Activated CD8-positive, alpha-beta memory T cell treated with anti-CD3 and anti-CD28 coated beads, Interleukin-2, amount 10 ng/mL, durations not matched to agents 7 days and 5 days (primary cell): Measurements from ENCODE around the gene LIF. TPM values are rescaled to one million over a fixed set of nuclear protein-coding genes. Genes with fewer than 3 reads are reported as not detected.

ENCODE experiments used
- ATAC-seq: fragments of 150-1000 bp; cut with Tn5 transposase; one replicate; pipeline ENCODE4 v1.10.0; 2021; ENCODE audit warnings: moderate library complexity
- CTCF ChIA-PET: fragments of 350-600 bp; sonication (Branson Sonifier 250); formaldehyde crosslinking; loops from one replicate; lab custom pipeline; 2021; ENCODE audit warnings: antibody characterized with exemption; lab: Charles Lee
- DNase-seq: peaks from one replicate; pipeline ENCODE4 v3.0.0-alpha.2; 2020
- H3K27ac Mint-ChIP-seq: one replicate; pipeline ENCODE4 v1.8.0; 2021; ENCODE audit warnings: mild to moderate bottlenecking, mixed read lengths
- H3K27me3 Mint-ChIP-seq: one replicate; pipeline ENCODE4 v1.8.0; 2021; ENCODE audit warnings: mixed read lengths
- H3K36me3 Mint-ChIP-seq: one replicate; pipeline ENCODE4 v1.8.0; 2021; ENCODE audit warnings: mild to moderate bottlenecking, mixed read lengths
- H3K4me1 Mint-ChIP-seq: one replicate; pipeline ENCODE4 v1.8.0; 2021; ENCODE audit warnings: mixed read lengths
- H3K4me3 Mint-ChIP-seq: one replicate; pipeline ENCODE4 v1.8.0; 2021; ENCODE audit warnings: mild to moderate bottlenecking, moderate library complexity, mixed read lengths
- H3K9me3 Mint-ChIP-seq: one replicate; pipeline ENCODE4 v1.8.0; 2022; ENCODE audit warnings: low read depth, mixed read lengths
- total RNA-seq, 2 experiments: library from RNA; stranded (reverse); gene quantifications; one replicate each; pipeline ENCODE4 v1.2.3, GENCODE V29; 2021

The LIF gene
- total RNA-seq, result 100 to 1,000 TPM; 107 to 304 TPM

DNA sequence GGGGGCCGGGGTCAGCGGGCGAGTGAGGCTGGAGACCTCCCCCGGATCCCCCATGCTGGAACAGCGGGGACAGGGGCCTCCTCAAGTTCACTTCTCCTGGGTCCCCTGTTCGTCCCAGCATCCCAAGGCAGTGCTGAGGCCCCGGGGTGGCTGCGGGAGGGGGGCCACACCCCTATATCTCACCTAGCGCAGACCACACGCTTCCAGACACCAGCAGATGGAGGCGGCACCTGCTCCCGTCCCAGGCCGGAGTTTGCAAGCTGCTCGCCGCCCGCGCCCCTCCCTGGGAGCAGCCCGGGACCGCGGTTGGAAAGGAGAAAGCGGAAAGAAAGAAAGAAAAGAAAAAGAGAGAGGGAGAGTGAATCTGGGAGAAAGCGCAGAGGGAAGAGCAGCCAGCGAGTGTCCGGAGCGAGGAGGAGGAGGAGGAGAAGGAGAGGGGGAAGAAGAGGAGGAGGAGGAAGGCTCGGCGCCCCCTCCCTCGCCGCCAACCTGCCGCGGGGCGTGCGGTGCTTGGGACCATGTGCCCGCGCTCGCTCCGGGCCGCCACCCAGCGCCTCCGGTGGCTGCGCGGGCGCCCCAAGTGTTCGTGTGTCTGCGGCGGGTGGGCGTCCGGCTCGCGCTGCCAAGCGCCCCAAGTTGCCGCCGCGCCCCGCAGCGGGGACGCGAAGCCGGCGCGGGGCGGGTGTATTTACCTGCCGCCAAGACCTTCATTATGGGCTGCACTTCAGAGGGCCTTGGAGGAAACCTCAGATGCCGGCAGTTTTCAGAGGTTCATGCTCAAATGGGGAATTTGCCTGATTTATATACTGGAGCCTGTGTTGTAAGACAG, at the start of gene LIF:
LIF (minus strand) TSS at position 775 of the 829 bp plus-strand sequence; CDS start at position 711, 64 bp downstream.
- Mint-ChIP-seq H3K27me3 (peaks cover 3% of the 10 kb centered on the region), H3K9me3 (no peaks in the 10 kb centered on the region), H3K4me1 (peaks cover 75% of the 10 kb centered on the region), H3K36me3 (peaks cover 38% of the 10 kb centered on the region), H3K4me3 (peak within 1 kb of the TSS; percentile 92), H3K27ac (peak within 1 kb of the TSS; percentile 95)
- peak; percentile 71 for DNase-seq
- peak; percentile 74 for ATAC-seq
- CTCF ChIA-PET, result interaction anchor here (0.8 to 3.1 kb wide), 8 partner anchors 9 to 138 kb away, joined by 3 to 23 read pairs (median 5); no protein-coding TSS in a partner anchor

DNA sequence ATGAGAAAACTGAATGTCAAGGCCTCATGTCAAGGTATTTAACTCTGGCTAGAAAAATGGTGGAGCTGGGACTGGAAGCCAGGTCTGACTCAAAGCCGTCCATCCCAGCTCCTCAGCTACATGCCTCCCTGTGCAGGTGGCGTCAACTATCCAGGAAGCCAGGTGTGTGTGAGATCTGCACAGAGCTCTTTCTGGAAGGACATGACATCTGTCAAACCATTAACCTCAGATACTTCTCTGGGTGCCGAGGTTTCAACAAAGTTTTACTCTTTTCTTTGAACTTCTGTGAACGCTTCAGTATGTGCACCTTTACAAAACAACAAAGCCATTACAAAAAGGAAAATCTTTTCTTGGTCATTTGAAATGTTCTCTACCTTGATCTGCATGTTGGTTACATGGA, 49.8 kb upstream of the LIF start:
- no peak for ATAC-seq
- H3K27me3 Mint-ChIP-seq, result no peaks in the 10 kb centered on the region
- H3K36me3 Mint-ChIP-seq, result peaks cover 21% of the 10 kb centered on the region

DNA sequence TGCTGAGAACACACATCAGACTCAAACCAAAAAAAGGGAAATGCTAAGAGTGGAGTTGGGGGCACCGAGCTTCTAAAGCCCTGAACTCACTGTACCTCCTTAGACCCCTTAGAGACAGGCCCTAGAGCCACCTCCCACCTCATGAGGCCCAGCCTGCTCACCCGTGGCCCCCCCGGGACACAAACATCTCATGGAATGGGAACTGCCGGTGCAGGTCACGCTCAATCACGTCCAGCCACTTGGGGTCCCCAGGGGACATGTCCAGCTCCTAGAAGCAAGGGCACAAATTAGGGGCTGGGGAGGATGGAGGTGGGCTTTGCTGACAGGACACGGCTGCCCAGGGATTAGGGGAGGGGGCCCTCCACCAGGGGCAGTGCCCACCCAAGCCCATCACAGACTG, 49.0 kb upstream of the LIF start:
- no peak overlapping the region for H3K27ac Mint-ChIP-seq
- H3K4me1 Mint-ChIP-seq, result peaks cover 22% of the 10 kb centered on the region
- peaks cover 14% of the 10 kb centered on the region for H3K36me3 Mint-ChIP-seq
- CTCF ChIA-PET, result interaction anchor here (1.0 to 1.4 kb wide), 3 partner anchors 11 to 92 kb away, joined by 3 to 4 read pairs (median 3); no protein-coding TSS in a partner anchor
- H3K27me3 Mint-ChIP-seq, result no peaks in the 10 kb centered on the region
- no peak overlapping the region for H3K4me3 Mint-ChIP-seq
- DNase-seq (no peak), ATAC-seq (no peak)
- H3K9me3 Mint-ChIP-seq, result no peaks in the 10 kb centered on the region

More for the DNA sequence above, 49.8 kb upstream of the LIF start:
- H3K9me3 Mint-ChIP-seq, result no peaks in the 10 kb centered on the region
- H3K4me3 Mint-ChIP-seq, result no peak overlapping the region
- DNase-seq, result no peak
- peak overlapping the region; percentile 56 for H3K27ac Mint-ChIP-seq
- H3K4me1 Mint-ChIP-seq, result peaks cover 22% of the 10 kb centered on the region
- CTCF ChIA-PET, result interaction anchor here (1.0 to 15.0 kb wide), 4 partner anchors 8 to 92 kb away, joined by 3 to 167 read pairs (median 4); partner anchors contain the start of gene CASTOR1

DNA sequence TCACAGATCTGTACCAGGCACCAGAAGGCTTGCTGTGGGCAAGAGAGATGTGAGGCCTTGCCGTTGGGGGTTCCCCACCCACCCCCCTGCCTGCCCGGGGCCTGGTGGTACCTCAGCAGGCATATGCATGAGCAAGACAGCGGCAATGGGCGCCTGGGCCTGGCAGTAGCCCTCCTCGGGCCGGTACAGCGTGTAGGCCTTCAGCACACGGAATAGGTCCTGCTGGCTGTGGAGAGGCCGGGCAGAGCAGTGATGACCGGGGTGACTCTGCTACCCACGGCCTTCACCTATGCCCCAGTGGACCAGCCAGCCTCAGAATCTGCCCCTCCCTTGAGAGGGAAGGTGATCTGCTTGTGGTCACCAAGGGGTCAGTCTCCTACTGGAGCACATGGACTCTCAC, 48.3 kb upstream of the LIF start:
- H3K36me3 Mint-ChIP-seq, result peaks cover 14% of the 10 kb centered on the region
- no peak overlapping the region for H3K4me3 Mint-ChIP-seq
- ATAC-seq, result no peak
- H3K4me1 Mint-ChIP-seq, result peaks cover 30% of the 10 kb centered on the region
- no peak overlapping the region for H3K27ac Mint-ChIP-seq
- H3K27me3 Mint-ChIP-seq, result no peaks in the 10 kb centered on the region
- H3K9me3 Mint-ChIP-seq, result no peaks in the 10 kb centered on the region
- CTCF ChIA-PET, result interaction anchor here (1.1 to 1.4 kb wide), 2 partner anchors 8 to 93 kb away, joined by 3 to 4 read pairs; no protein-coding TSS in a partner anchor
- no peak for DNase-seq

DNA sequence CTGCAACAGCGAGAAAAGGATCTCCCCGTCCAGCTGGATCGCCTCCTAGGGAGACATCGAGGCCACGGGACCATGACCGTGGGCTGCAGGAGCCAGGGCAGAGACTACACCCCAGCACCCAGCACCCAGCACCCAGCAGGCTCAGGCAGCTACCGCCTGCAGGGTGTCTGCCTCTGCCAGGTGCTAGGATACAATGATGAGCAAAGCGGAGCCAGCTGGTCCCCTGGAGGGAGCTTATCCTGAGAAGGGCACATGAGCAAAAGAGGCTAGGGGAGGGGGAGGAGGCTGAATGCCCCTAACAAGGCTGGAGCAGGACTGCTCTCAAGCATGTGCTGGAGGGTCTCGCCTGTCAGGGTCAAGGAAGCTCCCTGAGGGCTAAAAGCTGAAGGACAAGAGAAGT, 47.5 kb upstream of the LIF start:
- Mint-ChIP-seq H3K4me1 (peaks cover 32% of the 10 kb centered on the region), H3K27ac (no peak overlapping the region), H3K4me3 (no peak overlapping the region), H3K36me3 (peaks cover 10% of the 10 kb centered on the region), H3K27me3 (no peaks in the 10 kb centered on the region), H3K9me3 (no peaks in the 10 kb centered on the region)
- CTCF ChIA-PET, result interaction anchor here (1.1 to 1.2 kb wide), 2 partner anchors 9 to 93 kb away, joined by 4 to 7 read pairs; partner anchors contain the start of gene RNF215
- DNase-seq (no peak), ATAC-seq (no peak)

DNA sequence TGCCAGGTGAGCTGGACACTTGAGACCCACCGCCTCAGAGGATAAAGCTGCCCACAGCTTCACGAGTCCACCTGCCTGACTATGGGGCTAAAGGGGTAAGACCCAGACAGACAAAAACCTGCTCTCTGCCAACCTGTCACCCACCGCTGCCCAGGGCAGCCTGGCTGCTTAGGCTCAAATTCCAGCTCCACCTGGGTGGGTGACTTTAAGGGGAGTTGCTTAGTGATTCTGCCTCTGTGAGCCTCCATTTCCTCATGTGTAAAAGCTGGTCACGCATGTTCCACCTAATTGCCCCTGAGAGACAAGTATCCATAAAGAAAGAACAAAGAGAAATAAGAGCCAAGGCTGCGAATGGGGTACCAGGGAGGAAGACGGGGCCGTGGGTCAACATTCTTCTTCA, 46.5 kb upstream of the LIF start:
- Mint-ChIP-seq H3K9me3 (no peaks in the 10 kb centered on the region), H3K36me3 (peaks cover 7% of the 10 kb centered on the region), H3K4me1 (peaks cover 38% of the 10 kb centered on the region), H3K27me3 (no peaks in the 10 kb centered on the region), H3K27ac (no peak overlapping the region), H3K4me3 (no peak overlapping the region)
- CTCF ChIA-PET, result no interaction called here
- DNase-seq (no peak), ATAC-seq (no peak)

DNA sequence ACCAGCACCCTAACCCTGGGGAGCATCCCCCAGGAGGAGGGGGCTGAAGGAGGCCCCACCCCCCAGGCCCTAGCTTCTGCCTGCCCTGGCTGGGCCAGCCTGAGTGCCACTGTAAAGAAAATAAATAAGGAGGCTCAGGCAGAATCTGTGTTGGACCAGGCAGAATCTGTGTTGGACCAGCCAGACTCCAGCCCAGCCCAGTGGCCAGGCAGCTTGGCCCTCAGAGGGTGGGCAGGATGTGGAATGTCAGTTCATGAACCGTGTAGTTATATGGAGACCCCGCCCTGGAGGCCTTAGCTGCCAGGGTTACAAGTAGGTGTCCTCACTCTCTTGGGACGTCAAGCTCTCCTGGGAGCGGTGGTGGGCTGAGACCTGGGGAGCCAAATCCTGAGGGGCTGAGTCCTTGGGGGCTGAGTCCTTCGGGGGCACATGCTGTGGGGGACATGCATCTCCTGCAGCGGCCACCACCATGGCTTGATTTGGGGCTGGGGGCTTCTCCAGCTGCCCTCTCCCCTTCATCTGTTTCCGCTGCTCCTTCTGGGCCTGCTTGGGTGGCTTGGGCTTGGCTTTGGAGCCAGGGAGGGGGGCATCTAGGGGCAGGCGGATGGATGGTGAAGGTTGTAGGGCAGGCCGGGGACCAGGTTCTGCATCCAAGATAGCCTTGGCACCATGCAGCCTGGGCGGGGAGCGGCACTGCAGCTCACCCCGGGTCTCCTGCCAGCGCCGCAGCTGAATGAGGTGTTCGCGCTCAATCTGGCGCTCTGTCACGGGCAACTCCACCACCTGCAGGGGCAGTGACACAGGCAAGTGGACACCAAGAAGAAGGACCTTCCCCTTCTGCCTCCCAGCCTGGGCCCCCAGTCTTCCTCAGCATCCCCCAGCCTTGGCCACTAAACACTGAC, 45.8 kb upstream of the LIF start:
- Mint-ChIP-seq H3K36me3 (peaks cover 5% of the 10 kb centered on the region), H3K27me3 (no peaks in the 10 kb centered on the region), H3K4me1 (peaks cover 41% of the 10 kb centered on the region), H3K27ac (no peak overlapping the region), H3K4me3 (no peak overlapping the region), H3K9me3 (no peaks in the 10 kb centered on the region)
- DNase-seq (no peak), ATAC-seq (no peak)
- CTCF ChIA-PET, result interaction anchor here (7.8 to 11.4 kb wide), 2 partner anchors 11 to 97 kb away, joined by 167 to 508 read pairs; partner anchors contain the start of genes RNF215 and SEC14L2

DNA sequence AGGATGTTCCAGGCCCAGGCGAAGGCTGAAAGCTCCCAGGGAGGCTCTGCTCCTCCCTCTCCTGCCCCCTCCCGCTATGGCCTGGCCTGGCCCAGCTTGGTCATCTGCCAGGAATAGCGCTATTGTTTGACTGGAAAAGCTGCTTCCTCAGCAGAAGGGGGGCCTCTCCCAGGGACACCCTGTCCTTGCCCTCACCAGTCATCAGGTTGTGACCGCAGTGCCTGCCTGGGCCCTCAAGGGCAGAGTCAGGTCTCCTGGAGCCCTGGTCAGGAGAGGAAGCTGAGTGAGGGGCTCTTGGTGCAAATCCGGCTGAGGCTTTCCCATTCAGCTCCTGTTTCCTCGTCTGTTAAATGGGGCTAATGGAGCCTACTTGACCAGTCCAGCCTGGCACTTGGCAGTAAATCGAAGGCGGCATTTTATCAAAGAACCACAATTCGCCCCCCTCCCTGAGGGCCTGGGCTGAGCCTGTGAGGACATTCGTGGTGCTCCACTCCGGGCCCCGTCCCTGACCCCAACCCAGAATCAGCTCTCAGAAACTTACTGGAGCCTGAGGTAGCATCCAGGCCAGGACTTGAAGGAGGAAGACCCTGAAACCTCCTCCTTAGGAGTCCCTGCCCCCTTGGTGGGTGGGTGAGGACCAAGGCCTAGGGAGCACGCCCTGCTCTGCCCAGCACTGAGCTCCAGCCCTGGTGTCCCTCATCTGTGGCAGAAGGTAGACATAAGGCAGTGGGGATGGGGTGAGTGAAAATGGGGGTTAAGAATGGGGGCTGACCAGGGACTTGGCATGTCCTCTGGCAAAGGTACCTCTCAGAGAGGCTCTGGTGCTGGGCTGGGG, 44.7 kb upstream of the LIF start:
- DNase-seq (no peak), ATAC-seq (no peak)
- H3K4me3 Mint-ChIP-seq, result no peak overlapping the region
- H3K27ac Mint-ChIP-seq, result peak overlapping the region; percentile 83
- H3K4me1 Mint-ChIP-seq, result peaks cover 42% of the 10 kb centered on the region
- H3K27me3 Mint-ChIP-seq, result no peaks in the 10 kb centered on the region
- CTCF ChIA-PET, result interaction anchor here (1.1 to 11.4 kb wide), 7 partner anchors 12 to 183 kb away, joined by 4 to 508 read pairs (median 64); partner anchors contain the start of genes MTFP1, RNF215, SEC14L2 and TBC1D10A
- no peaks in the 10 kb centered on the region for H3K9me3 Mint-ChIP-seq
- peaks cover 2% of the 10 kb centered on the region for H3K36me3 Mint-ChIP-seq

DNA sequence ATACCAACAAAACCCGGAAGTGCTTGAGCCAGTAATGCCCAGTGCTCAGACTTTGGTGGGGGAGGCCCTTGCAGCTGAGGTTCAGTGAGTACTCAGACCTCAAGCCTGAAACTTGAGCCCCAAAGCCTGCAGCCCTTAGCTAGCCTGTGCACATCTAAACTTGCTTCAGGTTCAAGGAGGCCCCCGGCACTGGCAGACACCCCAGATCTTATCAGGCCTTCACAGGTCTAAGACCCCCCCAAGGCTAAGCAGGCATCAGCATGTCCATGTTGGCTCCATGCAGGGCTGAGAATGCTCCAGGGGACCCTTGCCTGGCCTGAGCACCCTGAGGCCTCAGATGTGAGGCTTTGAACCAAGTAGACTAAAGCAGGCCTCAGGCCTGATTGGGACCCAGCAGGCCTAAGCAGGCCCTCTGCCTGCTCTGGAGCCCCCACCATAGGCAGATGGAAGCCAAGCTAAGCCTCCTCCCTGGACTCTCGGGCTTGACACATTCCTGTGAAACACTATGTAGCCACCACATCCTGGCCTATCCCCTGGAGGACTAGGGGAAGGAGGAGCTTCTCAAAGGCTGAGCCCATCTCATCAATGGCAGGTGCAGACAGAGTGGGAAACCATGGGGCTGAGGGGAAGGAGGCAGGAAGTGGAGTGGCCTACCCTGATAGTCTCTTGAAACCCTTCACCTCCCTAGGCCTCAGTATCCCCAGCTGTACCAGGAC, 43.9 kb upstream of the LIF start:
- H3K4me1 Mint-ChIP-seq, result peaks cover 42% of the 10 kb centered on the region
- no peak for DNase-seq
- peak overlapping the region; percentile 74 for H3K4me3 Mint-ChIP-seq
- peak overlapping the region; percentile 83 for H3K27ac Mint-ChIP-seq
- peaks cover 2% of the 10 kb centered on the region for H3K36me3 Mint-ChIP-seq
- CTCF ChIA-PET, result interaction anchor here (1.1 to 11.4 kb wide), 9 partner anchors 12 to 182 kb away, joined by 4 to 508 read pairs (median 58); partner anchors contain the start of genes CCDC157, MTFP1, RNF215 and SEC14L2
- no peaks in the 10 kb centered on the region for H3K27me3 Mint-ChIP-seq
- ATAC-seq, result no peak
- no peaks in the 10 kb centered on the region for H3K9me3 Mint-ChIP-seq

DNA sequence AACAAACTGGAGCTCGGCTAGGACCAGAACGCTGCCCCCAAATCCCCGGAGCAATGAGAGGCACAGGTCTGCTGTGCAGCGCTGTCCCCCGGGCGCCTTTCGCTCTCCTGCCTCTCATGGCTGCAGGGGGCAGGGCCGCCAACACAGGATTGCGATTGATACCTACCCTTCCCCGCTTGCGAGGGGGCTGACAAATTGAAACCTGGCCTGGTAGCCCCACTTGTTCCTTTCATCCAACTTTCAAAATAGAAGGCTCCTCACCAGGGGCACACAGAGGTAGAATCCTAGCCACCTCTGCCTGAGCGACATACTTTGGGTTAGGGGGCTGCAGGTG, 43.4 kb upstream of the LIF start:
- CTCF ChIA-PET, result interaction anchor here (1.7 to 11.4 kb wide), 9 partner anchors 12 to 182 kb away, joined by 5 to 508 read pairs (median 58); partner anchors contain the start of genes CCDC157, MTFP1, RNF215 and SEC14L2
- Mint-ChIP-seq H3K36me3 (peaks cover 2% of the 10 kb centered on the region), H3K27me3 (no peaks in the 10 kb centered on the region), H3K27ac (peak overlapping the region; percentile 83), H3K9me3 (no peaks in the 10 kb centered on the region), H3K4me3 (peak overlapping the region; percentile 74), H3K4me1 (peaks cover 45% of the 10 kb centered on the region)
- DNase-seq, result no peak
- peak; percentile 20 for ATAC-seq

DNA sequence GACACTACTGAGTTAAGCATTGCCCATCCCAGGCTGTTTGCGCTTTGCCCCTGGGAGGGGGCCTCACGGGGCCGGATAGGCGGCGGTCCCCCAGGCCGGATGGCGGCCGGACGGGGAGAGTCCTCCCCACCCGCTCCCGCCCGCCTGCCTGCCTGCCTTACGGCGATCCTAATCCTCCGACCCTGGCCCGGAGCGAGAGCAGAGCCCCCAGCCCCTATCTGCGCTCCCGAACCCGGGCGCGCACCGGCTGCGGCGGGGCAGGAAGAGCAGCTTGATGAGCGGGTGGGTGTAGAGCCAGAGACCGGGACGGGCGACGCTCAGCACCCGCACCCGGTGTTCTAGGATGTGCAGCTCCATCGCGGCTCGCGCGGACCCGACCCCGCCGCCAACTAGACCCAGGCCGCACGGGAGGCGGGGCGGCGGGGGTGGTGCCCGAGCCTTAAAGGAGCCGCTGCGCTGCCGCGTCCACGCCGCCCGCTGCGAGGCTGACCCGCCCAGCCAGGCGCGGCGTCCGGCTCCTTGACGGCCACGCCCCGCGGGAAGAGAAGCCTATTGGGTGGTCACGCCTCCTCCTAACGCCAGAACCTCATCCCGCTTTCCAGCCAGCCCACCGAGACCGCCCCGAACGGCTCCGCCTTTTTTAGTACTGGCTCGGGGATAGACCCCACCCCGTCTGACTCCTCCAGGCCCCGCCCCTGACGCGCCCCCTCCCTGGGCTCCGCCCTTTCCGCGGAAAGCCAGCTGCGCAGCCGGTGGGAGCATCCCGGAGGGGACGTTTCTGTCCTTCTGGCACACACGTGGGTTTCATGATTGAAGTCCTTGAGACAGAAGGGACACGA, 42.8 kb upstream of the LIF start, which contains the start of gene CASTOR1:
CASTOR1 (minus strand) TSS at position 365 of the 839 bp plus-strand sequence; CDS start at position 357, 8 bp downstream.
- Mint-ChIP-seq H3K9me3 (no peaks in the 10 kb centered on the region), H3K27me3 (no peaks in the 10 kb centered on the region), H3K4me1 (peaks cover 51% of the 10 kb centered on the region), H3K4me3 (peak within 1 kb of the TSS; percentile 74), H3K27ac (peak within 1 kb of the TSS; percentile 83), H3K36me3 (peaks cover 2% of the 10 kb centered on the region)
- DNase-seq (peak; percentile 96), ATAC-seq (peak; percentile 86)
- CTCF ChIA-PET, result interaction anchor here (0.8 to 11.4 kb wide), 22 partner anchors 11 to 195 kb away, joined by 3 to 508 read pairs (median 9); partner anchors contain the start of genes CCDC157, MTFP1, RNF215 and SEC14L2
